Stimulated activated CD8-positive, alpha-beta memory T cell treated with anti-CD3 and anti-CD28 coated beads, Interleukin-12 subunit alpha, Interleukin-12 subunit beta, amount 100 ng/mL, for 1 hour (primary cell): Measurements from ENCODE around the gene AK4.
"Not testable (repeated sequence)": the region's sequence is repeated elsewhere in the genome, so short reads cannot be mapped to it uniquely, and the experiment has no call there.

Source experiments
- DNase-seq: peaks from one replicate; pipeline ENCODE4 v3.0.0-alpha.2; 2020; ENCODE audit warnings: low read depth

AK4 gene

GRCh38 chr1:65148178-65148547, at the start of gene AK4:
AK4 (plus strand) TSS chr1:65148203; CDS start chr1:65148408, 205 bp downstream.
- DNase-seq, result not testable (repeated sequence)

- DNase-seq, result no peak
Observed at GRCh38 chr1:65103807-65104206, 44.2 kb upstream of the AK4 start.

- DNase-seq, result no peak
Observed at GRCh38 chr1:65104854-65105534, 43.0 kb upstream of the AK4 start.

- DNase-seq, result no peak
Observed at GRCh38 chr1:65105596-65105995, 42.4 kb upstream of the AK4 start.

- no peak for DNase-seq
Observed at GRCh38 chr1:65108025-65108642, 39.9 kb upstream of the AK4 start.

- DNase-seq, result no peak
Observed at GRCh38 chr1:65109487-65109886, 38.5 kb upstream of the AK4 start.

GRCh38 chr1:65112811-65113210, 35.2 kb upstream of the AK4 start:
- DNase-seq, result no peak

- DNase-seq, result no peak
Observed at GRCh38 chr1:65113298-65113697, 34.7 kb upstream of the AK4 start.

GRCh38 chr1:65114322-65114721, 33.7 kb upstream of the AK4 start:
- no peak for DNase-seq

- no peak for DNase-seq
Observed at GRCh38 chr1:65119951-65120350, 28.1 kb upstream of the AK4 start.

- not testable (repeated sequence) for DNase-seq
Observed at GRCh38 chr1:65129104-65129503, 18.9 kb upstream of the AK4 start.

GRCh38 chr1:65138524-65138923, 9.5 kb upstream of the AK4 start:
- DNase-seq, result no peak

- not testable (repeated sequence) for DNase-seq
Observed at GRCh38 chr1:65139793-65140192, 8.2 kb upstream of the AK4 start.

GRCh38 chr1:65141394-65141793, 6.6 kb upstream of the AK4 start:
- no peak for DNase-seq

- no peak for DNase-seq
Observed at GRCh38 chr1:65141918-65142317, 6.1 kb upstream of the AK4 start.

- not testable (repeated sequence) for DNase-seq
Observed at GRCh38 chr1:65143112-65143658, 4.8 kb upstream of the AK4 start.

- DNase-seq, result no peak
Observed at GRCh38 chr1:65146908-65147423, 1.0 kb upstream of the AK4 start.

GRCh38 chr1:65147424-65148177, 402 bp upstream of the AK4 start:
- no peak for DNase-seq

GRCh38 chr1:65148548-65149350, 746 bp downstream of the AK4 start:
- DNase-seq, result no peak

- DNase-seq, result no peak
Observed at GRCh38 chr1:65149351-65150107, 1.5 kb downstream of the AK4 start.

- no peak for DNase-seq
Observed at GRCh38 chr1:65150108-65150463, 2.1 kb downstream of the AK4 start.
